ENCODE results near the gene CYP27B1.

CYP27B1 gene

DNA sequence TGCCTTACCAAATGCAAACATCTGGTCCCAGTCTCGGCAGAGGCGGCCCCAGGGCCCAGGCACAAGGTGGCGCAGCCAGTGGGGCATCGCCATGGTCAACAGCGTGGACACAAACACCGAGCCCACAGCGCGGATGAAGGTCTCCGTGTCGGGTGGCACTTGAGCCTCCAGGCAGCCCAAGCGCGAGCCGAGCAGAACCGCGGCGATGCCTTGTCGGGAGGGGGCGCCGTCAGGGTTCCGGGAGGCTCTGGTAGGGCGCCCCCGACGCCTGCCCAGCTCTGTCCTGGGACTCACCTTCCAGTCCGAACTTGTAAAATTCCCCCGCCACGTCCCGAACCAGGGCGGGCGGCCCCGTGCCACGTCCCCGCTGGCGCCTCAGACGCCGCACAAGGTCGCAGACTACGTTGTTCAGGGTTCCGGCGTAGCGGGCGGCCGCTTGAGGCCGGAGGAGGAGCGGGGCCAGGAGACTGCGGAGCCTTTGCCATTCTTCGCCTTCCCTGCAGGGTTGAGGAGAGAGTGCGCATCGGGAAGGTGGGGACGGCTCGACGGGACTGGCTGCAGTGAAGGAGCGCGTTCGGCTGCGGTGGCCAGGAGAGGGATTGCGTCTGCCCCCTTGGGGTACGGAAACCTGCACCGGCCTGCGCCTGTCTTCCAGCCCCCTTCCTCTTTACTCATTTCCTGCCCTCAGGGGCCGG, 1.7 kb downstream of the CYP27B1 start:
- no peak for TF ChIP-seq SIN3A (IDR thresholded peaks at IDR 0.05; ENCODE audit: borderline replicate concordance, insufficient read depth, low read length)
- no peak for TF ChIP-seq TAF1 (IDR thresholded peaks at IDR 0.05; ENCODE audit: borderline replicate concordance, insufficient read depth, low read length)
- TF ChIP-seq FOXP2 (optimal IDR thresholded peaks at IDR 0.05; ENCODE audit: borderline replicate concordance, extremely low read depth, extremely low read length, insufficient read depth): no peak
- TF ChIP-seq POLR2AphosphoS5 (IDR thresholded peaks at IDR 0.05; ENCODE audit: low read depth, low read length): no peak
- TF ChIP-seq REST (IDR thresholded peaks at IDR 0.05; ENCODE audit: insufficient read depth in 1 of 2, low read depth in 2 of 2, low read length in 2 of 2): no peak

- TF ChIP-seq SIN3A (IDR thresholded peaks at IDR 0.05; ENCODE audit: borderline replicate concordance, insufficient read depth, low read length) (no peak), FOXP2 (optimal IDR thresholded peaks at IDR 0.05; ENCODE audit: borderline replicate concordance, extremely low read depth, extremely low read length, insufficient read depth) (no peak), POLR2AphosphoS5 (IDR thresholded peaks at IDR 0.05; ENCODE audit: low read depth, low read length) (no peak), REST (IDR thresholded peaks at IDR 0.05; ENCODE audit: insufficient read depth in 1 of 2, low read depth in 2 of 2, low read length in 2 of 2) (no peak), TAF1 (IDR thresholded peaks at IDR 0.05; ENCODE audit: borderline replicate concordance, insufficient read depth, low read length) (no peak)
These were observed 2.2 kb downstream of the CYP27B1 start for GRCh38 chr12:57764662-57765002.

DNA sequence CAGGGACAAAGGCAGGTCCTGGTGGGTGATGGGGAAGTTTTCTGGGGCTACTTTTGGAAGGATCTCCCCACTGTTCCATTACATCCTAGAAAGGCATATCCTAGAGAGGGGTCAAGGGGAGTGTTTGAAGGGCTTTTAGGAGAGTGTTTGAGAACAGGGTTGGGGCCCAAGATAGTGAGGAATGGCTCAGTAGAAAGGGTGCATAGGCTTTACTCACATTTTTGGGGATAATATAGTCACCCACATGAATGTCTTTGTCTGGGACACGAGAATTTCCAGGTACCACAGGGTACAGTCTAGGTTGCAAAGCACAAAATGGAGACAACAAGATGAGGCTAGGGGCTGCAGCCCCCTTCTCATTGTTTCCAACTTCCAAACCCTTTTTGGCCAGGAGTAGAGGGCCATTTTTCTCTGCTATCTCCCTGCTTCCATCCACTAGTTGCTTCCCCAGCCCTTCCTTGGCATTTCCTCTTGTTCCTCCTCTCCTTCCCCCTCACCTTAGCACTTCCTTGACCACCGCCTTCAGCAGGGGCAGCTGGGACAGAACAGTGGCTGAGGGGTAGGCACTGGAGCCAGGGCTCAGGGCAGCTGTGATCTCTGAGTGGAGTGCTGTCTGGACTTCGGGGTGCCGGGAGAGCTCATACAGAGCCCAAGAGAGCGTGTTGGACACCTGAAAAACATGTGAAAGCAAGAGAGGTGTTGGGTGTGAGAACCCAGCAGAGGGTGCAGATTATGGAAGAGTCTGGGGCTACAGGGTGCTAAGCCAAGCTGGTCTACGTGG, 2.8 kb downstream of the CYP27B1 start:
- TF ChIP-seq POLR2AphosphoS5 (IDR thresholded peaks at IDR 0.05; ENCODE audit: low read depth, low read length): no peak
- TF ChIP-seq FOXP2 (optimal IDR thresholded peaks at IDR 0.05; ENCODE audit: borderline replicate concordance, extremely low read depth, extremely low read length, insufficient read depth): no peak
- TF ChIP-seq REST (IDR thresholded peaks at IDR 0.05; ENCODE audit: insufficient read depth in 1 of 2, low read depth in 2 of 2, low read length in 2 of 2): no peak
- no peak for TF ChIP-seq TAF1 (IDR thresholded peaks at IDR 0.05; ENCODE audit: borderline replicate concordance, insufficient read depth, low read length)
- TF ChIP-seq SIN3A (IDR thresholded peaks at IDR 0.05; ENCODE audit: borderline replicate concordance, insufficient read depth, low read length): no peak

DNA sequence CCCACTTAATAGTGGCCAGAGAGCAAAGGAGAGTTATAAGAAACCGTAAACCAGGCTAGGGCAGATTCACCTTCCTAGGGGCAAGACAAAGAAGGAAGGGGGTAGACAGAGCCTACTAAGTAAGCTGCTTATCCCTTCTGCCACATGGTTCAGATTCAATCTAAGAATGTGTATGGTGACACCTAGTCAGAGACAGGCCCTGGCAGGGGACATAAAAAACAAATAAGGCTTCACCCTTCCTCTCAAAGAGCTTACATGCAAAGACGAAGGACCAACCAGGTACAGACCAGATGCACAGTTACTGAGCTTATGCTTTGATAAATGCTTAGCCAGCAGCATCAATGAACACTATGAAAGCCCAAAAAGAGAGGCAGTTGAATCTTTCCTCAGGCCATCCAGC, 4.4 kb downstream of the CYP27B1 start:
- no peak for TF ChIP-seq POLR2AphosphoS5 (IDR thresholded peaks at IDR 0.05; ENCODE audit: low read depth, low read length)
- no peak for TF ChIP-seq REST (IDR thresholded peaks at IDR 0.05; ENCODE audit: insufficient read depth in 1 of 2, low read depth in 2 of 2, low read length in 2 of 2)
- TF ChIP-seq TAF1 (IDR thresholded peaks at IDR 0.05; ENCODE audit: borderline replicate concordance, insufficient read depth, low read length): no peak
- TF ChIP-seq FOXP2 (optimal IDR thresholded peaks at IDR 0.05; ENCODE audit: borderline replicate concordance, extremely low read depth, extremely low read length, insufficient read depth): no peak
- TF ChIP-seq SIN3A (IDR thresholded peaks at IDR 0.05; ENCODE audit: borderline replicate concordance, insufficient read depth, low read length): no peak

All from PFSK-1 (cell line).